ENCODE measurements around the gene CACNG8. TPM values are rescaled to one million over a fixed set of nuclear protein-coding genes. Genes with fewer than 3 reads are reported as not detected.
"Not testable (repeated sequence)": the region's sequence is repeated elsewhere in the genome, so short reads cannot be mapped to it uniquely, and the experiment has no call there.

The CACNG8 gene
- total and polyA plus RNA-seq, 8 donors, result under 0.01 to 0.45 (median 0.01) TPM; not detected in 4

- Histone ChIP-seq H3K9me3 (peaks cover 0 to 9% (median 7%) of the 10 kb centered on the region in 4 donors), H3K36me3 (no peaks in the 10 kb centered on the region), H3K27ac (no peak overlapping the region), H3K4me3 (no peak overlapping the region), H3K4me1 (peaks cover 0 to 8% (median 0%) of the 10 kb centered on the region in 4 donors), H3K27me3 (peaks cover 18 to 87% (median 52%) of the 10 kb centered on the region in 3 donors)
- intact Hi-C loops (cut with DNase I; ENCODE audit: low total_unique reads), result no loop called here
- no peak for DNase-seq
- TF ChIP-seq, protein P1, sequence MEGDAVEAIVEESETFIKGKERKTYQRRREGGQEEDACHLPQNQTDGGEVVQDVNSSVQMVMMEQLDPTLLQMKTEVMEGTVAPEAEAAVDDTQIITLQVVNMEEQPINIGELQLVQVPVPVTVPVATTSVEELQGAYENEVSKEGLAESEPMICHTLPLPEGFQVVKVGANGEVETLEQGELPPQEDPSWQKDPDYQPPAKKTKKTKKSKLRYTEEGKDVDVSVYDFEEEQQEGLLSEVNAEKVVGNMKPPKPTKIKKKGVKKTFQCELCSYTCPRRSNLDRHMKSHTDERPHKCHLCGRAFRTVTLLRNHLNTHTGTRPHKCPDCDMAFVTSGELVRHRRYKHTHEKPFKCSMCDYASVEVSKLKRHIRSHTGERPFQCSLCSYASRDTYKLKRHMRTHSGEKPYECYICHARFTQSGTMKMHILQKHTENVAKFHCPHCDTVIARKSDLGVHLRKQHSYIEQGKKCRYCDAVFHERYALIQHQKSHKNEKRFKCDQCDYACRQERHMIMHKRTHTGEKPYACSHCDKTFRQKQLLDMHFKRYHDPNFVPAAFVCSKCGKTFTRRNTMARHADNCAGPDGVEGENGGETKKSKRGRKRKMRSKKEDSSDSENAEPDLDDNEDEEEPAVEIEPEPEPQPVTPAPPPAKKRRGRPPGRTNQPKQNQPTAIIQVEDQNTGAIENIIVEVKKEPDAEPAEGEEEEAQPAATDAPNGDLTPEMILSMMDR (IDR thresholded peaks at IDR 0.05), result no peak
- TF ChIP-seq POLR2A (IDR thresholded peaks at IDR 0.05) (no peak), POLR2AphosphoS5 (IDR thresholded peaks at IDR 0.05) (no peak), EP300 (IDR thresholded peaks at IDR 0.05) (no peak)
- WGBS, 5 donors, result 31 to 48% (median 41%) methylated on average over 9 of the region's 9 CpGs
These were observed 17.3 kb upstream of the CACNG8 start for GRCh38 chr19:53945441-53945840.

DNA sequence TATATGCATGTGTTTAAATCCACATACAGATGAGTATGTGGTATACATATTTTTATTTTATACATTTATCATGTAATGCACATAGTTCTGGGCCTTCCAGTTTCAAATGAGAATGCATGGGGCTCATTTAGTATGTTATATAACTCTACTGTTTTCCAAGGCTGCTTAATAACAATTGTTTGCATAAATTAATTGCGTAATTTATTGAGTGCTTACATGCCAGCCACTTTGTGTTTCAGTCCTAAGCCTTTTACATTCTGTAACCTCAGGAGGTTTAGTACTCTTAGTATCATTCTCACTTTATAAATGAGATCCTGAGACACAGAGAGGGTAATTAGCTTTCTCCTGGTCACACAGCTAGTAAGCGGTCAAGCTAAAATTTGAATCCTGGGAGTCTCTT lies 16.7 kb upstream of the CACNG8 start:
- H3K27ac ChIP-seq, result no peak overlapping the region
- TF ChIP-seq, protein P1 (IDR thresholded peaks at IDR 0.05), result no peak
- TF ChIP-seq EP300 (IDR thresholded peaks at IDR 0.05), result no peak
- no peak for TF ChIP-seq POLR2A (IDR thresholded peaks at IDR 0.05)
- TF ChIP-seq POLR2AphosphoS5 (IDR thresholded peaks at IDR 0.05), result no peak
- H3K4me1 ChIP-seq, result peaks cover 0 to 8% (median 0%) of the 10 kb centered on the region in 4 donors
- no peak overlapping the region for H3K4me3 ChIP-seq
- intact Hi-C loops (cut with DNase I; ENCODE audit: low total_unique reads), result no loop called here
- H3K27me3 ChIP-seq, result peaks cover 18 to 85% (median 47%) of the 10 kb centered on the region in 3 donors
- H3K9me3 ChIP-seq, result peaks cover 0 to 9% (median 7%) of the 10 kb centered on the region in 4 donors
- no peaks in the 10 kb centered on the region for H3K36me3 ChIP-seq
- WGBS, 5 donors, result 92 to 99% (median 95%) methylated on average over 2 of the region's 2 CpGs
- no peak for DNase-seq

DNA sequence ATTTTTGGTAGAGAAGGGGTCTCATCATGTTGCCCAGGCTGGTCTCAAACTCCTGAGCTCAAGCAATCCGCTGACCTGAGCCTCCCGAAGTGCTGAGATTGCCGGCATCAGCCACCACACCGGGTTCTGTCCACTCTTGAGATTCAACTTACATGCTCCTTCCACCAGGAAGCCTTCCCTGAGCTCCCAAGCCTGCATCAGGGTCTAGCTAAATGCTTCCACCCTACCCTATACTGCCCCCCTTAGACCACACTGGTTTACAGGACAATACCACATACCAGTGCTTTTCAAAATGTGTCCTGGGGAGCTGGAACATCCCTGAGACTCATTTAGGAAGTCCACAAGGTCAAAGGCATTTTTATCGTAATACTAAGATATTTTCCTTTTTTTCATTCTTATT lies 15.1 kb upstream of the CACNG8 start:
- intact Hi-C loops (cut with DNase I; ENCODE audit: low total_unique reads), result no loop called here

GRCh38 chr19:53948611-53949010 lies 14.1 kb upstream of the CACNG8 start:
- H3K4me1 ChIP-seq; H3K27ac ChIP-seq; H3K4me3 ChIP-seq; H3K36me3 ChIP-seq; intact Hi-C loops (cut with DNase I; ENCODE audit: low total_unique reads); DNase-seq; H3K9me3 ChIP-seq: not testable (repeated sequence)
- 63 to 89% (median 77%) methylated on average over 5 of the region's 5 CpGs for WGBS, 5 donors
- H3K27me3 ChIP-seq, result peaks cover 1 to 84% (median 21%) of the 10 kb centered on the region in 3 donors

More for the DNA sequence above, 15.1 kb upstream of the CACNG8 start:
- no peak overlapping the region for H3K27ac ChIP-seq
- no peaks in the 10 kb centered on the region for H3K36me3 ChIP-seq
- no peak for DNase-seq
- 67 to 74% (median 69%) methylated on average over 5 of the region's 5 CpGs for WGBS, 5 donors
- no peak overlapping the region for H3K4me3 ChIP-seq
- TF ChIP-seq POLR2A (IDR thresholded peaks at IDR 0.05) (no peak), EP300 (IDR thresholded peaks at IDR 0.05) (no peak)
- H3K9me3 ChIP-seq, result peaks cover 0 to 1% (median under 1%) of the 10 kb centered on the region in 4 donors
- peaks cover 9 to 84% (median 31%) of the 10 kb centered on the region in 3 donors for H3K27me3 ChIP-seq
- peaks cover 0 to 2% (median 0%) of the 10 kb centered on the region in 4 donors for H3K4me1 ChIP-seq

GRCh38 chr19:53951436-53951835 lies 11.3 kb upstream of the CACNG8 start:
- intact Hi-C loops (cut with DNase I; ENCODE audit: low total_unique reads), result no loop called here
- WGBS, 5 donors, result 45 to 63% (median 51%) methylated on average over 11 of the region's 11 CpGs
- H3K36me3 ChIP-seq, result no peaks in the 10 kb centered on the region
- TF ChIP-seq POLR2A (IDR thresholded peaks at IDR 0.05) (no peak), EP300 (IDR thresholded peaks at IDR 0.05) (no peak), POLR2AphosphoS5 (IDR thresholded peaks at IDR 0.05) (no peak)
- TF ChIP-seq, protein P1 (IDR thresholded peaks at IDR 0.05), result no peak
- no peak overlapping the region for H3K4me3 ChIP-seq
- no peak for DNase-seq
- no peak overlapping the region for H3K27ac ChIP-seq
- peaks cover 0 to 88% (median 16%) of the 10 kb centered on the region in 3 donors for H3K27me3 ChIP-seq
- H3K9me3 ChIP-seq, result peaks cover 0 to 9% (median 3%) of the 10 kb centered on the region in 4 donors
- no peaks in the 10 kb centered on the region for H3K4me1 ChIP-seq

All from stomach (tissue), 9 donors.